ENCODE data around the gene ADTRP. TPM values are rescaled to one million over a fixed set of nuclear protein-coding genes. Genes with fewer than 3 reads are reported as not detected.

ADTRP gene
- total RNA-seq, 1 donor from 2014 or later: not detected

- Histone ChIP-seq H3K27me3 (no peaks in the 10 kb centered on the region), H3K36me3 (no peaks in the 10 kb centered on the region), H3K9me3 (no peaks in the 10 kb centered on the region), H3K4me3 (no peak overlapping the region), H3K4me1 (peaks cover 47% of the 10 kb centered on the region), H3K27ac (no peak overlapping the region)
- DNase-seq (ENCODE audit: extremely low spot score in 2 of 2): no peak
- TF ChIP-seq POLR2A (IDR thresholded peaks at IDR 0.05) (no peak), POLR2AphosphoS5 (IDR thresholded peaks at IDR 0.05; ENCODE audit: insufficient read depth in 1 of 2, low read depth in 1 of 2) (no peak)
- TF ChIP-seq, protein P1, sequence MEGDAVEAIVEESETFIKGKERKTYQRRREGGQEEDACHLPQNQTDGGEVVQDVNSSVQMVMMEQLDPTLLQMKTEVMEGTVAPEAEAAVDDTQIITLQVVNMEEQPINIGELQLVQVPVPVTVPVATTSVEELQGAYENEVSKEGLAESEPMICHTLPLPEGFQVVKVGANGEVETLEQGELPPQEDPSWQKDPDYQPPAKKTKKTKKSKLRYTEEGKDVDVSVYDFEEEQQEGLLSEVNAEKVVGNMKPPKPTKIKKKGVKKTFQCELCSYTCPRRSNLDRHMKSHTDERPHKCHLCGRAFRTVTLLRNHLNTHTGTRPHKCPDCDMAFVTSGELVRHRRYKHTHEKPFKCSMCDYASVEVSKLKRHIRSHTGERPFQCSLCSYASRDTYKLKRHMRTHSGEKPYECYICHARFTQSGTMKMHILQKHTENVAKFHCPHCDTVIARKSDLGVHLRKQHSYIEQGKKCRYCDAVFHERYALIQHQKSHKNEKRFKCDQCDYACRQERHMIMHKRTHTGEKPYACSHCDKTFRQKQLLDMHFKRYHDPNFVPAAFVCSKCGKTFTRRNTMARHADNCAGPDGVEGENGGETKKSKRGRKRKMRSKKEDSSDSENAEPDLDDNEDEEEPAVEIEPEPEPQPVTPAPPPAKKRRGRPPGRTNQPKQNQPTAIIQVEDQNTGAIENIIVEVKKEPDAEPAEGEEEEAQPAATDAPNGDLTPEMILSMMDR (IDR thresholded peaks at IDR 0.05): no peak
- intact Hi-C loops (cut with DNase I): no loop called here
These were observed 33.8 kb upstream of the ADTRP start for GRCh38 chr6:11812439-11812838.

- DNase-seq (ENCODE audit: extremely low spot score in 2 of 2): no peak
- peaks cover 50% of the 10 kb centered on the region for H3K4me1 ChIP-seq
These were observed 33.2 kb upstream of the ADTRP start for GRCh38 chr6:11811644-11812264.

GRCh38 chr6:11810854-11811643 lies 32.4 kb upstream of the ADTRP start:
- intact Hi-C loops (cut with DNase I): no loop called here
- no peak overlapping the region for H3K4me3 ChIP-seq
- peak overlapping the region; percentile 21 for H3K27ac ChIP-seq
- H3K9me3 ChIP-seq: no peaks in the 10 kb centered on the region
- TF ChIP-seq POLR2A (IDR thresholded peaks at IDR 0.05): no peak
- no peak for TF ChIP-seq POLR2AphosphoS5 (IDR thresholded peaks at IDR 0.05; ENCODE audit: insufficient read depth in 1 of 2, low read depth in 1 of 2)
- TF ChIP-seq, protein P1 (IDR thresholded peaks at IDR 0.05): no peak
- no peaks in the 10 kb centered on the region for H3K36me3 ChIP-seq
- H3K4me1 ChIP-seq: peaks cover 57% of the 10 kb centered on the region
- no peak for DNase-seq (ENCODE audit: extremely low spot score in 2 of 2)
- H3K27me3 ChIP-seq: no peaks in the 10 kb centered on the region

More at GRCh38 chr6:11811644-11812264, 33.2 kb upstream of the ADTRP start:
- Histone ChIP-seq H3K4me3 (no peak overlapping the region), H3K36me3 (no peaks in the 10 kb centered on the region), H3K27ac (no peak overlapping the region), H3K9me3 (no peaks in the 10 kb centered on the region), H3K27me3 (no peaks in the 10 kb centered on the region)
- intact Hi-C loops (cut with DNase I): no loop called here
- TF ChIP-seq POLR2AphosphoS5 (IDR thresholded peaks at IDR 0.05; ENCODE audit: insufficient read depth in 1 of 2, low read depth in 1 of 2) (no peak), POLR2A (IDR thresholded peaks at IDR 0.05) (no peak)
- TF ChIP-seq, protein P1 (IDR thresholded peaks at IDR 0.05): no peak

- TF ChIP-seq POLR2AphosphoS5 (IDR thresholded peaks at IDR 0.05; ENCODE audit: insufficient read depth in 1 of 2, low read depth in 1 of 2) (peak in 1 of 2 donors; percentile 34), POLR2A (IDR thresholded peaks at IDR 0.05) (no peak)
- no peaks in the 10 kb centered on the region for H3K36me3 ChIP-seq
- no peaks in the 10 kb centered on the region for H3K9me3 ChIP-seq
- peak overlapping the region; percentile 57 for H3K27ac ChIP-seq
- no peak overlapping the region for H3K4me3 ChIP-seq
- intact Hi-C loops (cut with DNase I): no loop called here
- no peaks in the 10 kb centered on the region for H3K27me3 ChIP-seq
- DNase-seq (ENCODE audit: extremely low spot score in 2 of 2): no peak
- H3K4me1 ChIP-seq: peaks cover 52% of the 10 kb centered on the region
These were observed 31.5 kb upstream of the ADTRP start for GRCh38 chr6:11810039-11810541.

DNA sequence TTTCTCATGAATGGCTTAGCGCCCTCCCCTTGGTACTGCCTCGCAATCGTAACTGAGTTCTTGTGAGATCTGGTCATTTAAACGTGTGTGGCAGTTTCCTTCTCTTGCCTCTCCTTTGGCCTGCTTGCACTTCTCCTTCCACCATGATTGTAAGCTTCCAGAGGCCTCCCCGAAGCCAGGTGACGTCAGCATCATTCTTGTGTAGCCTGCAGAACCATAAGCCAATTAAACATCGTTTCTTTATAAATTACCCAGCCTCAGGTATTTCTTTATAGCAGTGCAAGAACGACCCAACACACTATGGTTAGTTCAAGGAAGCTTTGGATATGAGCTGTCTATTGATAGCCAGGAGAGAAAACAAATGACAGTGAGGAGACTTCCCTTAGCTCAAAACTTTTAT lies 29.5 kb upstream of the ADTRP start:
- H3K27me3 ChIP-seq: no peaks in the 10 kb centered on the region
- TF ChIP-seq POLR2AphosphoS5 (IDR thresholded peaks at IDR 0.05; ENCODE audit: insufficient read depth in 1 of 2, low read depth in 1 of 2) (no peak), POLR2A (IDR thresholded peaks at IDR 0.05) (no peak)
- TF ChIP-seq, protein P1 (IDR thresholded peaks at IDR 0.05): no peak
- intact Hi-C loops (cut with DNase I): no loop called here

More for the DNA sequence above, 29.5 kb upstream of the ADTRP start:
- no peak for DNase-seq (ENCODE audit: extremely low spot score in 2 of 2)
- no peaks in the 10 kb centered on the region for H3K9me3 ChIP-seq
- no peak overlapping the region for H3K27ac ChIP-seq
- no peaks in the 10 kb centered on the region for H3K36me3 ChIP-seq
- H3K4me1 ChIP-seq: peaks cover 39% of the 10 kb centered on the region
- no peak overlapping the region for H3K4me3 ChIP-seq
